ENCODE data around the gene CZIB. TPM values are rescaled to one million over a fixed set of nuclear protein-coding genes. Genes with fewer than 3 reads are reported as not detected.

CZIB gene
- total RNA-seq = 46.7 and 47.4 TPM in 2 replicates

DNA sequence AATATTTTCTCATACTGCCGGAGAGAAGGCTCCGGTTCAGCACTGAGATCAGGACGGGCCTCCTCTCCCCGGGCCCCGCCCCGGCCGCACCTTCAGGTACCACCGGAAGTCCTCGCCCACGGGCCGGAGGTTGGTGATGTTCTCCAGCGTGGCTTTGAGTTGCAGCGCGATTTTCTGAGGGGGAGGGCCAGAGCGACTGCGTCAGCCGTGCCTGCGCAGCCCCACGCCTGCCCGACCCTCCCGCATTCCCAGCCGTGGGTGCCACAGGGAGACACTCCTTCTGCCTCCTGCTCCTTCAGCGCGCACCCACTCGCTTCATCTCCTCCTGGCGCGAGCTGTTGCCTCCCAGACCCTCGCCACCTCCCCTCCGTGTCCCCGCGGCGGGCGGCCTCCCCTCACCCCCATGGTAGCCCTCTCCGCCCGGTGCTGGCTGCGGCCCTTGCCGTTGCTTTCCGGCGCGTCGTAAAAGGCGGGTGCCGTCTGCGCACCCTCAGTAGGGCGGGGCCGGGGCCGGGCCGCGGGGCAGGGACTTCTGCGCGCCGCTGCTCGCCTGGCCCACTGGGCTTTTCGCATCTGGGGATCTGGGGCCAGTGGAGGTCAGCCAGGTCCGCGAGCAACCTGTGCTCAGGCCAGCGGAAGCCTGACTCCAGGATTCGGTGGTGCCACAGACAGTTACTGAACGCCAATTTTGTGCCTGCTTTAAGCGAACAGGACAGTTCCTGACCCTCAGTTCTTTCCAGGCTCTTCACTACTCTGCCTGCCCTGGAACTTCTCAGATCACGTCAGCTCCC lies at the start of gene CZIB:
Gene CZIB (minus strand): TSS at position 464 of the 791 bp plus-strand sequence. CDS start 59 bp downstream, at position 405.
- Mint-ChIP-seq H3K27ac (peak within 1 kb of the TSS; percentile 96), H3K4me1 (ENCODE audit: low read depth) (peaks cover 24% of the 10 kb centered on the region), H3K36me3 (ENCODE audit: low read depth) (peaks cover 14% of the 10 kb centered on the region)

DNA sequence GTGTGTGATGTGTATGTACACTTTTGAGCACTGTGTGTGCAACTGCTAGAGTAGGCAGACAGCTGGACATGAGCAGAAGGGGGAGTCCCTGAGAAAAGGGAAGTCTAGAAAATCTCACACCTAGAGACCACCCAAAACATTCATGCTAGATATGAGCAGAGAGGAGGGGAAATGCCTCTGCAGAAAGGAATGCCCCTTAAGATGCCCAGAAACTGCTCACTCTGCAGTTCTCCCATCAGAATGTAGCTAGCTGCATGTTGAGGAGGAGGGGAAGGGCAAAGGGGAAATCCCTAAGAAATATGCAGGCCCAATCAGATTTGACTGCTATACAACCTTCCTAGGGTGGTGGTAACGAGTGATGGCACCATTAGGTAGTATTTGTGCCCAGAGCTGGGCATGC lies 49.7 kb upstream of the CZIB start:
- Mint-ChIP-seq H3K27me3 (ENCODE audit: low read depth) (no peaks in the 10 kb centered on the region), H3K4me1 (ENCODE audit: low read depth) (no peaks in the 10 kb centered on the region), H3K36me3 (ENCODE audit: low read depth) (peaks cover 63% of the 10 kb centered on the region), H3K27ac (no peak overlapping the region), H3K4me3 (ENCODE audit: low read depth) (no peak overlapping the region), H3K9me3 (no peaks in the 10 kb centered on the region)
- intact Hi-C loops (cut with micrococcal nuclease) = loop anchor here (10.0 kb wide), 1 partner anchor 55 kb away; the partner anchor contains the start of gene LRP8
- no peak for DNase-seq (ENCODE audit: low spot score)

More for the DNA sequence above, at the start of gene CZIB:
- no peaks in the 10 kb centered on the region for H3K27me3 Mint-ChIP-seq (ENCODE audit: low read depth)
- H3K4me3 Mint-ChIP-seq (ENCODE audit: low read depth) = peak within 1 kb of the TSS; percentile 92
- no peaks in the 10 kb centered on the region for H3K9me3 Mint-ChIP-seq
- intact Hi-C loops (cut with micrococcal nuclease) = no loop called here
- DNase-seq (ENCODE audit: low spot score) = peak; percentile 91

DNA sequence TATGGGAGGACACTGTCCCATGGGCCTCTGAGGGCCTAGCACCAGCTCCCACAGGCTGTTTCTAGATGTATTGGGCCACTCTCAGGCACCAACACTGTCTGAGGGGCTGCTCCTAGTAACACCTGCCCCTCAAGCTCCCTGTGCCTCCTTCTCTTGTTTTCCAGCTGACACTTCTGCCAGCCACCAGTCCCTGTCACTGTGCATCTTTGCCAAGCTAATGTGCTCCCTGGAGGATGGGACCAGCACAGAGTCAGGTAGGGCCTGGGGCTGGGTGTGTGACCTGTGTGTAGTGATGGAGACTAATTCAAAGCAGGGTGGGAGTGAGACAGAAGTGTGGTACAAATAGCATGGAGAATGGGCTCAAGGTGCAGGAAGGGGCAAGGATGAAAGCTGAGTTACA lies 47.3 kb upstream of the CZIB start:
- H3K9me3 Mint-ChIP-seq = no peaks in the 10 kb centered on the region
- no peak overlapping the region for H3K4me3 Mint-ChIP-seq (ENCODE audit: low read depth)
- no peaks in the 10 kb centered on the region for H3K27me3 Mint-ChIP-seq (ENCODE audit: low read depth)
- peaks cover 77% of the 10 kb centered on the region for H3K36me3 Mint-ChIP-seq (ENCODE audit: low read depth)
- H3K4me1 Mint-ChIP-seq (ENCODE audit: low read depth) = no peaks in the 10 kb centered on the region
- H3K27ac Mint-ChIP-seq = no peak overlapping the region
- no peak for DNase-seq (ENCODE audit: low spot score)
- intact Hi-C loops (cut with micrococcal nuclease) = no loop called here

DNA sequence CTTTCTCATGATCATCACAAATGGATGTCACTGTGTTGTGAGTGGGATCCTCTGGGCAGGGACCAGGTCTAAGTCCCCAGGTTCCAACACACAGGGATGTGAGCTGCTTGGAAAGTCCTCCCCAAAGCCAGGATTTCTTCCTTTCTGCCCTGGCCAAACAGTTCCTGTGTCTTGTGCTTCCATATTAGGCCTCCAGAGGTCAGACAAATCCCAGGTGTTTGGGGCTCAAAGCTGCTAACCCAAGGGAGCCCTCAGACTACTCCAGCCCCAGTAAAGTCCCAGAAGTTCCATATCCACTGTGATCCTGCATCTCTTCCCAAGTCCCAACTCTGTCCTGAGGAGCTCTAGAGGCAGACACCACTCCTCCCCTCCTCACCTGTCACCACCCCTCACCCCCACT lies 45.6 kb upstream of the CZIB start:
- Mint-ChIP-seq H3K36me3 (ENCODE audit: low read depth) (peaks cover 72% of the 10 kb centered on the region), H3K27ac (no peak overlapping the region), H3K4me1 (ENCODE audit: low read depth) (no peaks in the 10 kb centered on the region), H3K27me3 (ENCODE audit: low read depth) (no peaks in the 10 kb centered on the region), H3K4me3 (ENCODE audit: low read depth) (no peak overlapping the region), H3K9me3 (no peaks in the 10 kb centered on the region)
- DNase-seq (ENCODE audit: low spot score) = no peak
- intact Hi-C loops (cut with micrococcal nuclease) = no loop called here

DNA sequence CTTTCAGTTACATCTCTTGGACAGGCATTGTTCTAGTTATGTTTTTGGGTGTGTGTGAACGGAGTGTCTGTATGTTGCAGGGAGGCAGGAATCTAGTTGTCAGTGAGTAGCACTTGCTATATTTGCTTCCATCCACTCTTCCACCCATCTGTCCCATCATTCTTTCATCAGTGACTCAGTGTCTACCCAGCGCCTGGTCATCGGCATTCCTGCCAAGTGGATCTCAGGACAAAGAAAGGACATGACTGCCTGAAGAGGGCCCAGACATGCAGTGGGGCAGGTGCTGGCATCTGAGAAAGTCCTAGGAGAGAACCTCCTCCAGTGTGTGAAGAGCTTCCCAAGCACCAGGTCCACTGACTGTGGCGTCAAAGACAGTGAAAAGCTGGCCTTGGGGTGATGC lies 45.1 kb upstream of the CZIB start:
- H3K4me1 Mint-ChIP-seq (ENCODE audit: low read depth) = no peaks in the 10 kb centered on the region
- H3K4me3 Mint-ChIP-seq (ENCODE audit: low read depth) = no peak overlapping the region
- no peak overlapping the region for H3K27ac Mint-ChIP-seq
- peaks cover 72% of the 10 kb centered on the region for H3K36me3 Mint-ChIP-seq (ENCODE audit: low read depth)
- H3K9me3 Mint-ChIP-seq = no peaks in the 10 kb centered on the region
- no peaks in the 10 kb centered on the region for H3K27me3 Mint-ChIP-seq (ENCODE audit: low read depth)
- intact Hi-C loops (cut with micrococcal nuclease) = no loop called here
- no peak for DNase-seq (ENCODE audit: low spot score)

DNA sequence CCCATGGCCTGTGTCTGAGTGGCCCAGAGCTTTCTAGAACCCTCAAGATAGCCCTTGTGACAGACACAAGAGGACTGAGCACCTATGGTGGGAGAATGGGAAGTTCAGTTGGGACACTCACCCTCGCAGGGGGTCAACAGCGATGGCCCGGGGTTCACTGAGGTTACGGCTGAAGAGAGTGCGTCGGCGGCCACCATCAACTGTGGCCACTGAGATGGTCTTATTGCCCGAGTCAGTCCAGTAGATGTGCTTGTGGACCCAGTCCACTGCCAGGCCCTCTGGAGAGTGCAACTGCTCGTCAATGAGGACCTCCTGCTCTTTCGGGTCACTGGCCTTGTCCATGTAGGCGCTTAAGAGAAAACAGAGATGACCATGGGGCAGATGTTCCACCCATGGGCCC lies 43.6 kb upstream of the CZIB start:
- Mint-ChIP-seq H3K4me1 (ENCODE audit: low read depth) (no peaks in the 10 kb centered on the region), H3K27ac (no peak overlapping the region), H3K9me3 (no peaks in the 10 kb centered on the region), H3K4me3 (ENCODE audit: low read depth) (no peak overlapping the region), H3K36me3 (ENCODE audit: low read depth) (peaks cover 76% of the 10 kb centered on the region), H3K27me3 (ENCODE audit: low read depth) (no peaks in the 10 kb centered on the region)
- no peak for DNase-seq (ENCODE audit: low spot score)
- intact Hi-C loops (cut with micrococcal nuclease) = no loop called here

DNA sequence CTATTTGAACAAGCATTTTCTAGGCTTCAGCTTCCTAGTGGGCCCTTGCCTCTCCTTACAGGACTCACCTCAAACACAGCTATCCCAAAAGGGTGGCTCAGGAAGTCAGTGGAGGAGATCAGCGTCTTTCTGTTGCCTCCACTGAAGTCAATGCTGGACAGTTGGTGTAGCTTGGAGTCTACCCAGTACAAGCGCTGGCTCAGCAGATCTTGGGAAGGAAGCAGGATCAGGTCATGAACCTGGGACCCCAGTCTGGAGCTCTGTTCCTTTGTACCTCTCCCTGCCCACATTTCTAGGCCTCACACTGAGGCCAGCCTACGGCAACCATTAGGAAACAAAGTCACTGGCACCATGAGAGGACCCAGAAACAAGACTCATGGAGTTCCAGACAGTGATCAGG lies 41.6 kb upstream of the CZIB start:
- Mint-ChIP-seq H3K27me3 (ENCODE audit: low read depth) (no peaks in the 10 kb centered on the region), H3K36me3 (ENCODE audit: low read depth) (peaks cover 83% of the 10 kb centered on the region), H3K9me3 (no peaks in the 10 kb centered on the region), H3K4me3 (ENCODE audit: low read depth) (no peak overlapping the region), H3K4me1 (ENCODE audit: low read depth) (no peaks in the 10 kb centered on the region), H3K27ac (no peak overlapping the region)
- intact Hi-C loops (cut with micrococcal nuclease) = no loop called here
- no peak for DNase-seq (ENCODE audit: low spot score)

DNA sequence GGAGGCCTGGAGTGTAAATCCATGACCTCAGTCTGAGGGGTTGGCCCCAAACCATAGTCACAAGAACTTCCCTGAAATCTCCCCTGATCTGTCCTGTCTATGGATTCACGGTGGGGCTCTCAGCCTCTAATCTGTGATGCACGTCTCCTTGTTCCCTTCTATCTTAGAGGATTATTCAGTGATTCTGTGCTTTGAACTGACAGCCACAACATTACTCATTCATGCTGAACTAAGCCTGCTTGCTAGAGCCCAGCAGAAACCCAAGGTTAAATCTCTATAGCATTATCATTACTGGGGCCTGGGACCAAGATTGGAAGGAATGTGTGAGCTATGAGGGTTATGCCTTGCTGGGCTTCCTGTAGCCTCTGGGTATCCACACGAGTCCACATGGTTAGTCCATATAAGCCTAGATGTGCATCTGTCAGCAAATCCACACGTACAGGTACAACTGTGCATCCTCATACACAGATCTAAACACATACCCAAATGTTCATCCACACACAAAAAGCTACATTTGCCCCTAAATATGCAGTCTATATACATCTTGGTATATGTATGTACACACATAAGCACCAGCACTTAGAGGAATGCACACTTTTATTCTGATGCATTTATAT lies 40.3 kb upstream of the CZIB start:
- no peak overlapping the region for H3K27ac Mint-ChIP-seq

DNA sequence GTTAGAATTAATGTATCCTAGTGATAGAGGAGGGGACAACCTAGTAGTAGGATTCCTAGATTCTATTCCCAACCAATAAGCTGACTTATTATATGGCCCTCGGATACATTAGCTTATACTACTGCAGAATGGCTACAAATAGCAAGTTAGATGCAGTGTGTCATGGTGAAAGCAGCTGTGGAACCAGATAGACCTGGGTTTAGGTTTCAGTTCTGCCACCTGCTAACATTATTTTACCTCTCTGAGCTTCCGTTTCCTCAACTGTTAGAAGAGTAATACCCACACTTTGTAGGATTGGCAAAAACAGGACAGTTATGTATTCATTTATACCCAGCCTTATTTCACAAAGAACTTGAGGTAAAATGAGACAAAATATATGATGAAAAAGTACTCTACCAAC lies 39.5 kb upstream of the CZIB start:
- Mint-ChIP-seq H3K4me1 (ENCODE audit: low read depth) (no peaks in the 10 kb centered on the region), H3K4me3 (ENCODE audit: low read depth) (no peak overlapping the region), H3K27ac (no peak overlapping the region), H3K9me3 (no peaks in the 10 kb centered on the region), H3K36me3 (ENCODE audit: low read depth) (peaks cover 80% of the 10 kb centered on the region), H3K27me3 (ENCODE audit: low read depth) (no peaks in the 10 kb centered on the region)
- intact Hi-C loops (cut with micrococcal nuclease) = loop anchor here (10.0 kb wide), 1 partner anchor 65 kb away; the partner anchor contains the start of gene CPT2
- no peak for DNase-seq (ENCODE audit: low spot score)

More for the DNA sequence above, 40.3 kb upstream of the CZIB start:
- intact Hi-C loops (cut with micrococcal nuclease) = no loop called here
- no peak overlapping the region for H3K4me3 Mint-ChIP-seq (ENCODE audit: low read depth)
- no peaks in the 10 kb centered on the region for H3K9me3 Mint-ChIP-seq
- no peaks in the 10 kb centered on the region for H3K4me1 Mint-ChIP-seq (ENCODE audit: low read depth)
- H3K36me3 Mint-ChIP-seq (ENCODE audit: low read depth) = peaks cover 83% of the 10 kb centered on the region
- no peak for DNase-seq (ENCODE audit: low spot score)
- H3K27me3 Mint-ChIP-seq (ENCODE audit: low read depth) = no peaks in the 10 kb centered on the region

DNA sequence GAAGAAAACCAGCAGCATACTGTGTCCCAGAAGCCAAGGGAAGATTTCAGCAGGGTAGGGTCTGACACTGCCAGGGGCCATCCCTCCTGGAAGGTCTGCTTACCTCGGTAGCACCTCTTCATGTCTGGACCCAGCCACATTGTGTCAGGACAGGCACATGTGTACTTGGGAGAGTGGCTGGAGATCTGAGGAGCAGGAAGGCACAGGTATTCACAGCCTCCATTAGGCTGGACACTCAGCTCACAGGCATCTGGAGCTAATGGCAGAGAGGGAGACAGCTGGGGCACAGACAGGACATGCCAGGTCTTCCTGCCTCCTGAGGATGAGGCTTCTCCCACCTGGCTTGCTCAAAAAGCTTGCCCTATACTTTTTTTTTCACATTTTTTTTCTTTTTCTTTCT lies 37.8 kb upstream of the CZIB start:
- Mint-ChIP-seq H3K9me3 (no peaks in the 10 kb centered on the region), H3K27ac (no peak overlapping the region), H3K4me3 (ENCODE audit: low read depth) (no peak overlapping the region), H3K27me3 (ENCODE audit: low read depth) (no peaks in the 10 kb centered on the region), H3K4me1 (ENCODE audit: low read depth) (no peaks in the 10 kb centered on the region), H3K36me3 (ENCODE audit: low read depth) (peaks cover 76% of the 10 kb centered on the region)
- no peak for DNase-seq (ENCODE audit: low spot score)
- intact Hi-C loops (cut with micrococcal nuclease) = loop anchor here (10.0 kb wide), 1 partner anchor 63 kb away; the partner anchor contains the start of gene CPT2

DNA sequence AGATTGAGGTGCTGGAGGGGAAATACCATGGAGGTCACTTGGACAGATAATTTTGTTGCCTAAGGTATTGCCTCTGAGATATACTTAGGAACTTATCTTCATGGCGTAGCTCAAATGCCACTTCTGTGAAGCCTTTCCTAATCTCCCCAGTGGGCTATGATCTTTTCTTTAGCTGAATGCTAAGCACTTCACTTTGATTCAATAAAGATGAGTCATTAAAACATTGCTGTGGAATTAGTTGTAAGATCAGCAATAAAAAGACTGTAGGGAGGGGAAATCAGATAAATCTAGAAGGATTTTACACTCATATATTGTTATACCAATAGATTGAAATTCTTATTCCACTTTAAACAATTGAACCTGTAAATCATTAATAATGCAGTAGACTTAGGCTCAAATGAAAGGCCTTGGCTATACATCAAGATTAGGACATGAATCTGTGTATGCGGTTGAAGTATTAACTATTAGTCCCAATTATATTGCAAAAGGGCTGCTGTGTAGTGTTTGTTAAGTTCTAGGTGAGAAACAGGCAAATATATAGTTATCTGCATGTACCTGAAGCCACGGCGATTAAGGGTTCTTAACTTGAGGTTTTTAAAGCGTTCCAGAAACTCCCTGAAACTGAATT lies 37.1 kb upstream of the CZIB start:
- Mint-ChIP-seq H3K36me3 (ENCODE audit: low read depth) (peaks cover 73% of the 10 kb centered on the region), H3K27me3 (ENCODE audit: low read depth) (no peaks in the 10 kb centered on the region)

DNA sequence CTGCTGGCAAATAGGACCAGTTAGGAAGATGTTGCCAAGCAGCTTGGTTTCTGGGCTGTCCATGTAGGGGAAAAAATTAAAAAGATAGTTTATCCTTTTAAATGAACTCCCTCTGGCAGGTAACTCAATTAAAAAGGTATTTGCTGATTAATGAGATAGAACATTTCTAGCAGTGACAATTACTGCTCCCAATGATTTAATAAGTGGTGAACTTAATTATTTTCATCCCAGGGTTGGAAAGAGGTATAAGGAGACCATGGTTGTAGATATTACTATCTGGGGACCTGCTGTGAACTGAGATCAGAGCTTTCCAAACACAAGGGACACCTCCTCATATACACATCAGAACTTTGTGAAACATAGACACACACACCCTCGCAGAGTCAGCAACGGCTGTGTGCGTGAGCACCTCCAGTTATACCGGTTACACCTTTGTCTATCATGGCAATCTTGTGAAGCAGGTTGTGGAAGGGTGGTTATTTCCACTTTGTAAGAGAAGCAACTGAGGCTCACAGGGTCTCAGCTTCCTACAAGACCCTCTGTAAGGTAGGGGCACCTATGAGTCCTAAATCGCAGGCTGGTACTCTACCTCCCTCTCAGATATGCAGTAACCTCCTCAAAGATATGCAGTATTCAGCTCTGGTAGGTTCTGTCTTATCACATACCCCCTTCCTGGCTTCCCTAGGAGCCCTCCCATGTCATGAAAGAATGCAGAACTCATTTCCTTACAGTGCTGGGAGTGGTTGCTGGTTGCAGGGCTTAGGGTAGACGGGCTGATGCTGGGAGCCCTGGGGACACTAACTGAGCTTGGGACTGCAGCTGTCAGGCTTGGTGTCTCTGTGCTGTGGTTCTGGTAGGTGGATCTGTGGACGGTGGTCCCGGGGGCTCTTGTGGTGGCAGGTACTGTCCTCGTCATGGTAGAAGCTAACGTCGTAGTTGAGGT lies 36.3 kb upstream of the CZIB start:
- Mint-ChIP-seq H3K4me1 (ENCODE audit: low read depth) (no peaks in the 10 kb centered on the region), H3K9me3 (no peaks in the 10 kb centered on the region), H3K36me3 (ENCODE audit: low read depth) (peaks cover 76% of the 10 kb centered on the region), H3K27me3 (ENCODE audit: low read depth) (no peaks in the 10 kb centered on the region), H3K4me3 (ENCODE audit: low read depth) (no peak overlapping the region), H3K27ac (no peak overlapping the region)
- intact Hi-C loops (cut with micrococcal nuclease) = loop anchor here (10.0 kb wide), 1 partner anchor 62 kb away; the partner anchor contains the start of gene CPT2
- no peak for DNase-seq (ENCODE audit: low spot score)

More for the DNA sequence above, 37.1 kb upstream of the CZIB start:
- no peaks in the 10 kb centered on the region for H3K4me1 Mint-ChIP-seq (ENCODE audit: low read depth)
- DNase-seq (ENCODE audit: low spot score) = no peak
- H3K27ac Mint-ChIP-seq = no peak overlapping the region
- no peak overlapping the region for H3K4me3 Mint-ChIP-seq (ENCODE audit: low read depth)
- H3K9me3 Mint-ChIP-seq = no peaks in the 10 kb centered on the region
- intact Hi-C loops (cut with micrococcal nuclease) = loop anchor here (10.0 kb wide), 1 partner anchor 63 kb away; the partner anchor contains the start of gene CPT2
